SH-SY5Y (cell line): Measurements from ENCODE around the gene COL1A1.

Experiments
- GATA2 ChIP-seq: IDR thresholded peaks from 2 replicates; pipeline ENCODE4 v1.6.1; 2011; ENCODE audit warnings: mild to moderate bottlenecking, low read depth, low read length
- GATA3 ChIP-seq: IDR thresholded peaks from 2 replicates; pipeline ENCODE4 v1.6.1; 2011; ENCODE audit warnings: low read depth, mild to moderate bottlenecking, low read length, moderate library complexity

Gene COL1A1

DNA sequence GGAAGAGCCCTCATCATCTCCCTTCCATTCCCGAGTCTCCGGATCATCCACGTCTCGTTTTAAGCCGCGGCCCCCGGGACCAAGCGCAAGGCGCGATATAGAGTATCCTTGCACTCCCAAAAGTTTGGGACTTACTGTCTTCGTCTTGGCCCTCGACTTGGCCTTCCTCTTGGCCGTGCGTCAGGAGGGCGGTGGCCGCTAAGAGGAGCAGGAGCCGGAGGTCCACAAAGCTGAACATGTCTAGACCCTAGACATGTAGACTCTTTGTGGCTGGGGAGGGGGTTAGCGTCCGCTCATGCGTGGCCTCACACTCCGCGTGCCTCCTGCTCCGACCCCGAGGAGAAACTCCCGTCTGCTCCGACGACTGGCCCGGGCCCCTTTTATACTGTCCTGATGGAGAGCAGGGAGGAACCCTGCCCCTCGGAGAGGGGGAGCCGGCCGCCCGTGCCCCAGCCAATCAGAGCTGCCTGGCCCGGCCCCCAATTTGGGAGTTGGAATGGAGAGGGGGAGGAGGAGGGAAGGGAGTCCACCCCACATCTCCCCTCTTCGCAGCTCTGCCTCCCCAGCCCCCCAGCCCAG is at the start of gene COL1A1:
Gene COL1A1, minus strand, starts transcription at position 356 of the 579 bp plus-strand sequence. Its CDS starts 118 bp downstream, at position 238.
- TF ChIP-seq GATA3, result no peak
- TF ChIP-seq GATA2, result no peak

DNA sequence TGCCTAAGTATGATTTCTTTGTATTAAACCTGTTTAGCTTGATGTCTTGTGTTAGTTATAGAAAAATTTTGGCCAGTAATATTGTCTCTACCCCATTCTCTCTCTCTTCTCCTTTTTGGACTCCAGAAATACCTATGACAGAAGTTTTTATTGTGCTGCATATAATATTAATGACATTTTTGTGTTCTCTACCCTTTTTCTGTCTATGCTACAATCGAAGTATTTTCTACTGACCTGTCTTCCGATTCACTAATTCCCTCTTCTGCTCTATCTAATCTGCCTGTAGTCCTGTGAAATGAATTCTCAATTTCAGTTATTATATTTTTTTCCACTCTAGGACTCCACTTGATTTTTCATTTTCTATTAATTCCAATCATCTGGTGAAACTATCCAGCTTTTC is 46.8 kb upstream of the COL1A1 start:
- TF ChIP-seq GATA2 (no peak), GATA3 (no peak)

DNA sequence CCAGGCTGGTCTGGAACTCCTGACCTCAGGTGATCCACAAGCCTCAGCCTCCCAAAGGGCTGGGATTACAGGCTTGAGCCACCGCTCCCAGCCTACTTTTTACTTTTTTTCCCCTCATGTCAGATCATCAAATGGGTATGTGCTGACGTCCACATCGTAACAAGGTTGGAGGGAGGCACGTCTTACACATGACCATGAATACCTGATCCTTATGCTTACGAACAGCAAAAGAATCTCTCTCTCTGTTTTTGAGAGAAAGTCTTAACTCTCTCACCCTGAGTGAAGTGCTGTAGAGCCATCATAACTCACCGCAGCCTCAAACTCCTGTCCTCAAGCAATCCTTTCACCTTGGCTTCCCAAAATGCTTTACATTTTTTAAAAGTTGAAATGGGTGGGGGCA is 43.3 kb upstream of the COL1A1 start:
- TF ChIP-seq GATA3 (no peak), GATA2 (no peak)

DNA sequence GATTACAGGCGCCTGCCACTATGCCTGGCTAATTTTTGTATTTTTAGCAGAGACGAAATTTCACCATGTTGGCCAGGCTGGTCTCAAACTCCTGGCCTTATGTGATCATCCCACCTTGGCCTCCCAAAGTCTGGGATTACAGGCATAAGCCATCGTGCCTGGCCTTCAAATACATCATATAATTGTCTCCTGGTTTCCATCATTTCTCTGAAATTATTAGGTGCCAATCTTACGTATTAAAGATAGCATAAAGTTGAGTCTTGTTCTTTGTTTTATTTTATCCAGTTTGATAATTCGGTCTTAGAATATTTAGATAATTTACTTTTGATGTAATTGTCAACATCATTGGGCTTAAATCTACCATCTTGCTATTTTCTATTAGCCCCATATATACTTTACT is 40.0 kb upstream of the COL1A1 start:
- TF ChIP-seq GATA2 (no peak), GATA3 (no peak)

DNA sequence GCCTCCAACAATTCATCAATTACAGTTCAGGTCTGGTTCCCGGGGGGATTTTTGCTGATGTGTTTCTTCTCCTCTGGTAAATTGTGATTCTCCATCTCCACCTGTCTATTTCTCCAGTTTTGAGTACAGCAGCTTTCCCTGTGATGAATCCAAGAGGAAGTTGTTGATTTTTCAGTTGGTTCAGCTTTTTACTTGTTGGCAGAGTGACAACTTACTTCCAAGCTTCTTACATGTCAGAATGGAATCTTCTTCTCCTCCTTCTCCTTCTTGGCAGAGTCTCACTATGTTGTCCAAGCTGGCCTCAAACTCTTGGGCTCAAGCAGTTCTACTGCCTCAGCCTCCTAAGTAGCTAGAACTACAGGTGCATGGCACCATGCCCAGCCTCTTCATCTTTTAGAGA is 39.4 kb upstream of the COL1A1 start:
- TF ChIP-seq GATA3, result no peak
- no peak for TF ChIP-seq GATA2

DNA sequence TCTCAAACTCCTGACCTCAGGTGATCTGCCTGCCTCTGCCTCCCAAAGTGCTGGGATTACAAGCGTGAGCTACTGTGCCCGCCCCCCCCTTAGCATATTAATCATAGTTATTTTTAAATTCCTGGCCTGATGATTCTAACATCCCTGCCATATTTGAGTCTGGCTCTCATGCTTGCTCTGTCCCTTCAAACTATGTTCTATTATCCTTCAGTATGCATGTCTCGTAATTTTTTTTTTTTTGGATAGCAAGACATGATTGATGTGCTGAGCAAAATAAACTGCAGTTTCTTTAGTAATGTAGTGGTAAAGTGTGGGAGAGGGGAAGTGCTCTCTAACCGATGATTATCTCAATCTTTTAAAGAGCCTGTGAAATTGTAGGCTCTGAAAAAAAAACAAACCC is 38.5 kb upstream of the COL1A1 start:
- TF ChIP-seq GATA2 (no peak), GATA3 (no peak)

DNA sequence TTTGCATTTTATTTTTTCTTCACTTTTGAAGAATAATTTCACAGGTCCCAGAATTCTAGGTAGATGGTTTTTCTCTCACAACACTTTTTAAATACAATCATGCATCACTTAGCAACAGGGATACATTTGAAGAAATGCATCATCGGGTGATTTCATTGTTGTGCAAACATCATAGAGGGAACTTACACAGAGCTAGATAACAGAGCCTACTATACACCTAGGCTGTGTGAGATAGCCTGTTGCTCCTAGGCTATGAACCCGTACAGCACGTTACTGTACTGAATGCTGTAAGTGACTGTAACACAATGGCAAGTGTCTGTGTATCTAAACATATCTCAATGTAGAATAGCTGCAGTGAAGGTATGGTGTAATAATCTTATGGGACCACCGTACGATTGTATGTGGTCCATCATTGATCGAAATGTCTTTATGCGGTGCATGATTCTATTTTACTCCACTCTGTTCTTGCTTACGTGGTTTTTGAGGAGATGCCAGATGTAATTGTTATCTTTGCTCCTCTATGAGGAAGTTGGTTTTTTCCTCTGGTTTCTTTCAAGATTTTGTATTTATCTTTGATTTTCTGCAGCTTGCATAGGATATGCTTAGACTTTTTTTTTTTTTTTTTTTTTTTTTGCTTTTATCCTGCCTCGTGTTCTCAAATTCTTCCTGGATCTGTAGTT is 37.3 kb upstream of the COL1A1 start:
- no peak for TF ChIP-seq GATA2
- no peak for TF ChIP-seq GATA3

DNA sequence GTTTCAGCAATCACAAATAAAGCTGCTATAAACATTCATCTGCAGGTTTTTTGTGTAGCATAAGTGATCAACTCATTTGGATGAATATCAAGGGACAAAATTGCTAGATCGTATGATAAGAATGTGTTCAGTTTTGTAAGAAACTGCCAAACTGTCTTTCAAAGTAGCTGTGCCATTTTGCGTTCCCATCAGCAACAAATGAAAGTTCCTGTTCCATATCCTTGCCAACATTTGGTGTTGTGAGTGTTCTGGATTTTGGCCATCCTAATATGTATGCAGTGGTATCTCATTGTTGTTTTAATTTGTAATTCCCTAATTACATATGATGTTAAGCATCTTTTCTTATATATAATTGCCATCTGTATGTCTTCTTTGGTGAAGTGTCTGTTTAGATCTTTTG is 36.5 kb upstream of the COL1A1 start:
- TF ChIP-seq GATA2 (no peak), GATA3 (no peak)

DNA sequence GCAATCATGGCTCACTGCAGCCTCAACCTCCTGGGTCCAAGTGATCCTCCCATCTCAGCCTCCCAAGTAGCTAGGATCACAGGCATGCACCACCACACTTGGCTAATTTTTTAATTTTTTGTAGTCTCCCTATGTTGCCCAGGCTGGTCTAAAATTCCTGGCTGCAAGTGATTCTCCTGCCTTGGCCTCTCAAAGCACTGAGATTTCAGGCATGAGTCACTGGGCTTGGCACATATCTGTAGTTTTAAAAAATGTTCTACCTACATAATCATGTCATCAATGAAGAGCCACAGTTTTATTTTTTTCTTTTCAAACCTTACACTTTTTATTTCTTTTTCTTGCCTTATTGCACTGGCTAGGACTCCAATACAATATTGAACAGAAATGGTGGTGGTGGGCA is 33.1 kb upstream of the COL1A1 start:
- TF ChIP-seq GATA2 (no peak), GATA3 (no peak)

DNA sequence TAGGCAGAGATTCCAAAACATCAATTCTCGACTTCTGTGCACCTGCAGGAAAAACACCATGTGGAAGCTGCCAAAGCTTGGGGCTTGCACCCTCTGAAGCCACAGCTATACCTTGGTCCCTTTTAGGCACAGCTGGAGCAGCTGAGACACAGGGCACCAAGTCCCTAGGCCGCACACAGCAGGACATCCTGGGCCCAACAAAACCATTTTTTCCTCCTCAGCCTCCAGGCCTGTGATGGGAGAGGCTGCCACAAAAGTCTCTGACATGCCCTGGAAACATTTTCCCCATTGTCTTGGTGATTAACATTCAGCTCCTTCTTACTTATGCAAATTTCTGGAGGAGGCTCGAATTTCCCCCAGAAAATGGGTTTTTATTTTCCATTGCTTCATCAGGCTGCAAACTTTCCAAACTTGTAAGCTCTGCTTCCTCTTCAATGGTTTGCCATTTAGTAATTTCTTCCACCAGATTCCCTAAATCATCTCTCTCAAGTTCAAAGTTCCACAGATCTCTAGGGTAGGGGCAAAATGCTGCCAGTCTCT is 24.3 kb upstream of the COL1A1 start:
- TF ChIP-seq GATA2 (no peak), GATA3 (no peak)

DNA sequence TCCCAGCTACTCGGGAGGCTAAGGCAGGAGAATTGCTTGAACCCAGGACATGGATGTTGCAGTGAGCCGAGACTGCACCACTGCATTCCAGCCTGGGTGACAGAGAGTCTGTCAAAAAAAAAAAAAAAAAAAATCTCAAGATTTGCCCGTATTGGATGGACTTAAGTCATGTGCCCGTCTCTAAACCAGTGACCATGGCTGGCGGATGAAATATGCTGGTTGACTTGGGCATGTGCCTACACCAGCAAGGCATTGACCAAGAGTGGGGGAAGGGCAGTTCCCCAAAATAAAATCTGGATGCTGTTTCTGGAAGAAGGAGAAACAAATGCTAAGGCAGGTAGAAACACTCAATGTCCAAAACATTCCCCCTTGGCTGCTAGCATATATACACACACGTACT is 21.5 kb upstream of the COL1A1 start:
- TF ChIP-seq GATA3 (no peak), GATA2 (no peak)

DNA sequence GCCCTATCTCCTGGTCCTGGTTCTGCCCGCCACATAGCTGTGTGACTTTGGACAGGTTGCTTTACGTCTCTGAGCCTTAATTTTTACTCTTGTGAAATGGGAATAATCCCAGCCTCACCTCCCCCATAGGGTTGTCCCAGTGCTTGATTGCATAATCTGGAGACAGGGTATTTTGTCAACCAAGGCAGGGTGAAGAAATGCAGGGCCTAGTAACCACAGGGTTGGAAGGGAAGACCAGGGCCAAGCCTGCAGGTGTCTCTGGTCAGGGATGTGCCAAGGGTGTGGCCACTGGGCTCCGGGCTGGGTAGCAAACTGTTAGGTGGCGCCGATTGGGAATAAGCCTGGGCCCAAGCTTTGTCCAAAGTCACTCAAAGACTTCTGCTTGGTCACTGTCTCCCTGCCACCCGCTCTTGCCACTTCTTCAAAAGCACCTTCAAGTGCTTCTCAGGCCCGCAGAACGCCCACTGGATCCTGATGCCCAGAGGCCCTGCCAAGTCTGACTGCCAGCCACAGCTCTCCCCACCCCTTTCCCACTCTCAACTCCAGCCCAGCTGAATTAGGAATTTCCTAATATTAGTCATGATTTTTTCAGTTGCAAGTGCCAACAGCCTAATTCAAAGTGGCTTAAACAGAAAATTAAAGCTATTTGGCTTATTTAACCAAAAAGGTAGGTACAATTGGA is 20.6 kb upstream of the COL1A1 start:
- TF ChIP-seq GATA2 (no peak), GATA3 (no peak)

DNA sequence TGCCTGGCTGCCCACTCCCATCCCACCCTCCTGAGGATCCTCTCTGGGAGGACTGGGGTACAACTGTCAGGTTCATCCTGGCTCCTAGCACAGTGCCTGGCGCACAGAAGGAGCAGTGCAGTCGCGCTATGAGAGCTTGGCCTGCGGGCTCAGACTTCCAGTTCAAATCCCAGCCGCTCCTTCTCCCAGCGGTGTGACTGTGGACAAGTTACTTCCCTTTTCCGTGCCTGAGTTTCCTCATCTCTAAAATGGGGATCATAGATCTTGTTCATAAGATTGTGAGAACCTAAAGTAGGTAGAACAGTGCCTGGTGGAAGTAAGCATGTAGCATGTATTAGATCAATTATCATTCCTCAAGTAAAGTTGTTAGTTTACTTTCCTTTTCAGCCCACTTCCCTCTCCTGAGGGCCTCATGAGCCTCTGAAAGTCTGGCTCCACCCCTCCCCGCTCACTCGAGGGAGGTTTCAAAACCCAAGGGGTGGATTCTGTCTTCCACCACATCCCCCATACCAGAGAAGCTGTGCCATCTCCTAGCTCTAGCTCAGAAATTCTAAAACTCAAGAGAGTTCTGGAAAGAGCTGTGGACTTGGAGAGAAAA is 19.9 kb upstream of the COL1A1 start:
- TF ChIP-seq GATA2 (no peak), GATA3 (no peak)

DNA sequence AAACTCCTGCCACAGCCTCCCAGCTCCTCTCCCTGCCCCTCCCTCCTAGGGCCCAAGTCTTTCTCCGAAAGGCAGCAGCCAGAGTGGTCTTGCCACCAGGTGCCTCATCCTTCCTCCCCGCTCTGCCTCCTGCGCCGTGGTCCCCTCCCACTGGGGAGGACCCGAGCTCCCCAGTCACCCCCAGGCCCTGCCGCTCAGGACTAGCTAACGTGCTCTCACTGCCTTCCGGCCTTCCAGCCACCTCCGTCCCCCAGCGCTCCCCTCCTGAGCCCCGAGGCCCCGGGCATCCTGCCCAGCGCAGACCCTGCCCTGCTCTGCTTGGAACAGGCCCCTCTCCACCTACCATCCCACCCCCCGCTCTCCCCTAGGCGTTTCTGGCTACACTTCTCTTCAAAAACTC is 19.4 kb upstream of the COL1A1 start:
- TF ChIP-seq GATA2 (no peak), GATA3 (no peak)

DNA sequence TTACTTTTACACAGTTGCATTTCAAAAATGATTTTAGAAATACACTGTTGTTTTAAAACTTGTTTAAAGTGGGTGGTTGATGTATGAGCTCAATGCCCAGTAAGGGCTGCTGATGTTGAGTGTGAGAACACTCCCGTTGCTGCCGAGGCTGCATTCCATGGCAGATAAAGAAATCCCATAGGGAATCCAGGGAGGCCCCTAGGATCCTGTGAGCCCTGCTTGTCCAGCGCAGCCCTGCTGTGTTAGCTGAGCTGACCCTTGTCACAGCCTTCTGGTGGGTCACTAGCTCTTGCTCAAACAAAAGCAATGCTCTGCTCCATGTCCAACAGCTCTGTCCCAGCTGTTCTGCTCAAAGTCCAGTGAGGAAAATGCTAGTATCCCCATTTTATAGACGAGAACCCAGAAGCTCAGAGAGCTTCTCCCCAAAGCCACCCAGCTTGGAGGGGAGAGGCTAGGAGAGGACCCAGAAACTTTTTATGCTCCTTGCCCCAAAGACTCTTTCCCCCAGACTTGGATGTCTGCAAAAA is 18.6 kb upstream of the COL1A1 start:
- no peak for TF ChIP-seq GATA3
- no peak for TF ChIP-seq GATA2
